ENCODE results near the gene EGFLAM.
A peak's percentile ranks its signal among the peaks of the same experiment; 100 is the strongest.

The EGFLAM gene

GRCh38 chr5:38452201-38452600 lies 193.8 kb downstream of the EGFLAM start:
- no peak for DNase-seq

DNA sequence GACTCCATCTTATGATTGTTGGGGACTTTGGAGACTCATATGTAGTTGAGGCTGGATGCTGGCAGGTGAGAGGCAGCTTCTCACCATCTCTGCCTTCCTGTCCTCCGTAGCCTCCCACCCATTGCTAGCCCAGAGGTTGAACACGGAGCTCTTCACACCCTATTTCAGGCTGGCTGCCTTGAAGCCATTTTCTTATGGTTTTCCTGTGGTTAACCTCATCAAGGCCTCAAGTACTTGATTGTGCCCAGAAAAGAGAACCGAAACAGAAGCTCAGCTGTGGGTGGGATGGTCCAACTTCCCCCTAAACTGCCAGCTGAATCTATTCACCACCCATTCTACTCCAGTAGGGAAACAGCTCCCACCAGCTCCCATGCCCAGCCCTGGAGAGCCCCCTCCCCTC lies 195.1 kb downstream of the EGFLAM start:
- DNase-seq: peak; percentile 73

- no peak for DNase-seq
These were observed 195.6 kb downstream of the EGFLAM start for GRCh38 chr5:38453921-38454320.

DNA sequence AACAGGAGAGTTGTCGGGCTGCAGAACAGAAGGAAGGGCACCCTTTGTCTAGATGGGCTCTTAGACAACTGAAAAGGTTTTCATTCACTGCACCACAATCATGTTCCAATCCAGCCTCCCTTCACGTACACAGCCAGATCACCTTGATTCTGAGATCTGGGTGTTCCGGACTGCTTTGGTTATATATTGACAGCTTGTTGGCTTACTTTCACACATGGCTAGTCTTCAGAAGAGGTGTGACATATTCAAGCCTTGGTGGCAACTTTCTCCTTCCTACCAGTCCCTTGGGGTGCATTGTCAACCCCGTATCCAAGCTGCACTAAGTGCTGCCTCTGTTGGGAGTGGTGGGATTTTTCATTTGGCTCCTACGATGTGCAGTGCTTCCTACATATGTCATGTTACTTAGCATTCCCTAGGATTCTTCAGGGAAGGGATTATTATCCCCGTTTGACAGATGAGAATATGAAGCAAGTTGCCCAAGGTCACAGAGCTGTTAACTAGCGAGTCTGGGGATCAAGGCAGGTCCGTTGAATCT lies 197.5 kb downstream of the EGFLAM start:
- no peak for DNase-seq

GRCh38 chr5:38456657-38457399 lies 198.5 kb downstream of the EGFLAM start:
- no peak for DNase-seq

GRCh38 chr5:38458174-38458573 lies 199.8 kb downstream of the EGFLAM start:
- DNase-seq: no peak

GRCh38 chr5:38462976-38463633 lies 204.7 kb downstream of the EGFLAM start:
- DNase-seq: no peak

DNA sequence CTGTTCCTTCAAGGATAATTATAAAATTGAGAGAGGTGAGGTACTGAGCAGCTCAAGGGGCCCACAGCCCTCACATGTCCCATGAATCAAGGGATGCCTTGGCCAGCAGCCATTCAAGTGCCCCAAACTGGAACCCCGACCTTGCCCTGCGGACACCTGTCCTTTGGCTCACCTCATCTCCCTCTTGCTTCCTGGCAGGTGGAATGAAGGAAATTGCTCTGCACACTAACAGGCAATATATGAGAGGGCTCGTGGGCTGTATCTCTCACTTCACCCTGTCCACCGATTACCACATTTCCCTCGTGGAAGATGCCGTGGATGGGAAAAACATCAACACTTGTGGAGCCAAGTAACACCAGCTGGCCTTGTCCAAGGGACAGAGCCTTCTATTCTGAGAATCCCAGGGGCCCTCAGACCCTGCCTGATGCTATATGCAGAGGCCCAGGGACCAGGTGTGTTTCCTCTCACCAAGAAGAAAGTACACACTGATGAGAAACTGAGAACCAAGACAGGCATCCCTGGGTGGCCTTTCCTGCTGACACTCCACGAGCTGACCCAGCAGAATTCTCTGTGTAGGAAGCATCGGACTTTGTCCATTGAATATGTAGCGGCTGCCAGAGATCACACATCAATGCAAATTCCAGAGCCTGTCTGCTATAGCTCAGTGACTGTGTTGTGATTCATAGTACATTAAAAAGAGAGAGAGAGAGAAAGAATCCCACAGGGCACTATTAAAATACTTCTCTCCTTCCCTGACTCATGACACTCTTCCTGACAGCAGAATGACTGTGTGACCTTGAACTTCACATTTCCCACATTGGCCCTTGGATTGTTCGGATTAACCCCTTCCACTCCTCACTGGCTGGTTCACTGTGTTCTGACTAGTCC lies 205.5 kb downstream of the EGFLAM start:
- DNase-seq: no peak

DNA sequence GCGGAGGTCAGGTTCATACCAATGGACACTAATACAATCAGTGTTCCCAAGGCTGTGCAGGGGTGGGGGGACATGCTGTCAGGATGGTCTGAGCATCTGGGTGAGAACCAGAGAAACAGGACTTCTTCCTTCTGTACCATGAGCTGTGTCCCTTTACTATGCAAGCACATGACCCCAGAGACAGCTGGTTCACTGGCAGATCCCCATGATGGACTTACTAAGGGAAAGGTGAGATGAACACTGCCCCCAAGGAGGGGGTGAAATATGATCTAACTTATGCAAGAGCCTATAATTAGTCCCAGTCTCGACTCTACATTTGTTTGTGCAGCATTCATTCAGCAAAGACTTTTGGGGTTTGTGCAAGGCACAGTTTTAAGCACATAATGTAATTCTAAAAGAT lies 206.7 kb downstream of the EGFLAM start:
- DNase-seq: no peak

GRCh38 chr5:38465702-38466423 lies 207.5 kb downstream of the EGFLAM start:
- DNase-seq: no peak

- no peak for DNase-seq
These were observed 208.2 kb downstream of the EGFLAM start for GRCh38 chr5:38466424-38467189.

DNA sequence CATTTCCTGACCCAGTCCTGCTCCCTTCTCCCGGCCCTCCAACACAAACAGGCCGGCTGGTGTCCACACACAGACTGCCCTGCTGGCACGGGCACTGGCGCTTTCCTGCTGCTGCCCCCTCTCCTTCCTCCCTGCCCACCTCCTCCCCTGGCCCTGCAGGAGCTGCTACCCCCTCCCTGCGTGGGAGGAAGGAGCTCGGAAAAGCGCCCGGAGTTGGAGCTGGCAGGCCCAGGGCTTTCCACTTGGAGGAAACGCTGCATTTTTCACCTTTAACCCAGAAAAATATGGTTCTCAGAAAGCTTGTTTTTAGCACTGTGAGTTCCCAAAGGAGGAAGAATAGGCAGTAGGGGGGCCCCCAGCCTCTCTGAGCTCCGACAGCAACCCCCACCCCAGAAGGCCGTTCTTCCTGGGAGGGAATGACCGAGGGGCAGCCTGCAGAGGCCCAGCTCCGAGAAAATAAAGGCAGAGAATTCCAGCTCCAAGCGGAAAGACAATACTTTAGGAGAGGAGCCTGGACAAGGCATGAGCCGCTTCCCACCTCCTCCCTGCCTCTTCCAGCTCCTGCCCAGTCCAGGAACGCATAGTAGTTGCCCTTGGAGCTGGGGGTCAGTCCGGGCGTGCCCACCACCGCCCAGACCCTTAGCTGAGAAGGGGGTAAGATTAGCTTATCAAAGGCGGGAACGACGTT lies 209.1 kb downstream of the EGFLAM start:
- DNase-seq: no peak

DNA sequence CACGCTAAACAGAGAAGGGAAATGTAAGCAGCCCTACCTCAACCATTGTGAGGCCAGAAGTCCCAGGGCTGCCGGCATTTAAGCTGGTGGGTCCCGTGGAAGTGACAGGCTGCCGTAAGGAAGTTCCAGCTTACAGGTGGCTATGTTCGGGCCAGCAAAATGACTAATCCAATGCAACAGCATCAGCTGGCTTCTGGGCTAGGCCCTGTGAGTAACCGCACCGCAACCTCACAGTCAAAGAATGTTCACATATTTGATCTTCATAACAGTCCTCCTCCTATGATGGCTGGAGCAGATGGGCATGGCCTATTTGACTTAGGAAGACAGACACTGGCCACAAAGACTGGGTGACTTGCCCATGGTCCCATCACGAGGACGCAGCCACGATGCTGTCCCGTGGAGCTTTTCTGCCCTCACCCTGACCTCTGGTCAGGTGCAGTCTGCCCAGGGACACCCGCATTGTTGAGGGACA lies 209.9 kb downstream of the EGFLAM start:
- DNase-seq: no peak

- no peak for DNase-seq
These were observed 210.8 kb downstream of the EGFLAM start for GRCh38 chr5:38468978-38469706.

GRCh38 chr5:38469707-38470267 lies 211.4 kb downstream of the EGFLAM start:
- no peak for DNase-seq

- DNase-seq: no peak
These were observed 213.3 kb downstream of the EGFLAM start for GRCh38 chr5:38471709-38472108.

DNA sequence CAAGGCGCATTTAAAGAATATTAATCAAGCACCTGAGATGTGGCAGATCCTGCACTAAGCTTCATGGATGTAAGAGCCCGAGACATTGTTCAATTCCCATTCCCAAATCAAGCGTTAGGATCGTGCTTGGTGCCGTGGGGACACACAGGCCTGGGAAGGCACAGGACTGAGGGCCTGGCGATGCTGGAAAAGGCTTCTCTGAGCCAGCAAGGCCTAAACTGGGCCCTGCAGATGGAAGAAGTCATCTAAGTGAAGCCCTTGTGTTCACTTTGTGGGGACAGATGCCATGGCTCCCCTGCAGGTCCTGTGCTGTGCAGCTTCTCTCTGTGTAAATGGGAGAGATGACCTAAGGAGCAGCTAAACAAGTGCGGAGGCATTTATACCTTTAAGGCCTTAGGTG lies 214.2 kb downstream of the EGFLAM start:
- no peak for DNase-seq

- DNase-seq: no peak
These were observed 214.6 kb downstream of the EGFLAM start for GRCh38 chr5:38473008-38473407.

DNA sequence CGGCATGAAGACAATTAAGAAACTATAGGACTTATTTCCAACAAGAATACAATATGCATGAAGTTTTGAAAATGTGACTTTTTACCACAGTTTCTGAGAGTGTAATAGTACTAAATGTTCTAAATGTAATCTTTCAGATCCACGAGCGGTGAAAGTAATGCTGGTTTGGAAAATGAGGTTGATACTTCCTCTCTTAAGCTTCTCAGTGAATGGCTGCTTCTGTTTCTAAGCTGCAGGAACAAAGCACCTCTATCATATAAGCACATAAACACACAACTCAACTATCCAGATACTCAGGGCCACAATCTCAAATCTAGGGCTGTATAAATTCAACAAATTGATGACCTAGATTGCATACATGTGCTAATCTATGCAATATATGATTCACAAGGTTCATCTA lies 219.8 kb downstream of the EGFLAM start:
- DNase-seq: no peak

DNA sequence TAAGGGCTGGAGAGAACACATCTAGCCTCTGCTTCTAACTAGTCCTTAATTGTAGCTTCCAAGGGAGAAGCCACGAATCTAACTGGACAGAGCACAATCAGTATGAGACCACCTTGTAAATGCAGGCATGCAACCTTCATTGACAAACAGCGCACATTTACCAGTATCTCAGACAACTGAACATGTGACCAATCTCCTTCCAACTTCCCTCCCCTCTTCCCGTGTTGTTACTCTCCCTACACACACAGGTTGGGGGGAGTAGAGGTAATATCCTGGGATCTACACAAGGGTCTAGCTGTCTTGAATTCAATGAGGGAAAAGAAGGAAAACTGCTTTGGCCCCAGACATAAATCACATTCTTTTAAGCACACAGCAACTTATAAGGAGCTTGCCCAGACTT lies 220.5 kb downstream of the EGFLAM start:
- no peak for DNase-seq
